Ectodermal cell (in vitro differentiated cells): ENCODE data around the gene MB21D2.

ENCODE experiments used
- H3K27ac ChIP-seq: 2 replicates; pipeline ENCODE4 v1.7.0; 2013; ENCODE audit warnings: mild to moderate bottlenecking, low read depth, low read length; ENCODE audit not compliant: insufficient read depth, poor library complexity, severe bottlenecking
- H3K27me3 ChIP-seq: 2 replicates; pipeline ENCODE4 v1.7.0; 2013; ENCODE audit warnings: mild to moderate bottlenecking, low read length; ENCODE audit not compliant: insufficient read depth, control insufficient read depth, poor library complexity, severe bottlenecking
- H3K36me3 ChIP-seq: one replicate; pipeline ENCODE4 v1.7.0; 2013; ENCODE audit warnings: low read length; ENCODE audit not compliant: control insufficient read depth, insufficient read depth
- H3K4me1 ChIP-seq: one replicate; pipeline ENCODE4 v1.7.0; 2013; ENCODE audit warnings: low read length; ENCODE audit not compliant: control insufficient read depth, insufficient read depth
- H3K4me3 ChIP-seq: 2 replicates; pipeline ENCODE4 v1.7.0; 2013; ENCODE audit warnings: low read depth, low read length, control low read depth; ENCODE audit not compliant: insufficient read depth
- H3K9me3 ChIP-seq: 2 replicates; pipeline ENCODE4 v1.7.0; 2013; ENCODE audit warnings: mild to moderate bottlenecking, low read length, moderate library complexity; ENCODE audit not compliant: control insufficient read depth
- WGBS, 2 experiments: methylation state at CpG; one replicate each; pipeline ENCODE4 v1.1.7; 2013; ENCODE audit warnings: missing lambda C conversion rate in 2 of 2; 5-methylcytosine and 5-hydroxymethylcytosine counted together

Gene MB21D2

DNA sequence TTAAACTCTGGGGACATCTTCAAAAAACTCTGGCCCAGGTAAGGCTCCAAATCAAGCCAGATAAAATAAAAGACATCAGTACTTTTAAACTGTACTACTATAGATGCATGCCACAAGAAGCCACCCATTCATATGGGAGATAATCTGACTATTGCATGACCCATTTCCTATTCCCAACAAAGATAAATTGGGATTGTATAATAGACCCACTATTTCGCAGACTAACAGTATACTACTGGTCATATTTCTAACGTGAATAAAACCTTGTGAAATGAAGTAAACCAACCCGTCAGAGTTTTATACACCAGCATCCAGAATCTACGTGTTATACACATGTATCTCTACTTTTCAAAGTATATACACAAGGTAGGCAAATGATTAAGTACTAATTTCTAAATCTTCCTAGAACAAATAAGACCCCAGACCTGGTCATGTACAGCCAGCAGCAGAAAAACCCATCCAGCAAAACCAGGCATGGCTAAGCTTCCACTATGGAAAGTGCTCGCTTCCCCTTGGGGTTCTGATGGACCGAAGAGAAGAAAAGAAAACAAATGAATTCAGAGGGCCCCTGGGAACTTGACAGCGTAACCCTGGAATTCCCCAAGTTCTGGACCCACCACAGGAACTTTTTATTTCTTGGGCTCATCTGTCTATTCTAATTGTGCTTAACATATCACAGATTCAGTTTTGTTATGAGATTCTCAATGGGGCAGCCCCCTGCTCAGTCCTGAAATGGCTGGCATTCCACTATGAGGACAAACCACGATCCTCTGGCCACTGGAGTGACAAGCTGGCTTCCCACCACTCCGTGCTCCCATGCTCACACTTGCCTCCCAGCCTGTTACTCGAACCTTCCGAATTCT is 69.1 kb downstream of the MB21D2 start:
- WGBS, 2 experiments = 92% methylated on average over 10 to 11 of the region's 11 CpGs
- Histone ChIP-seq H3K4me1 (peaks cover 7% of the 10 kb centered on the region), H3K27ac (no peak overlapping the region), H3K27me3 (no peaks in the 10 kb centered on the region), H3K9me3 (no peaks in the 10 kb centered on the region), H3K4me3 (no peak overlapping the region), H3K36me3 (no peaks in the 10 kb centered on the region)

DNA sequence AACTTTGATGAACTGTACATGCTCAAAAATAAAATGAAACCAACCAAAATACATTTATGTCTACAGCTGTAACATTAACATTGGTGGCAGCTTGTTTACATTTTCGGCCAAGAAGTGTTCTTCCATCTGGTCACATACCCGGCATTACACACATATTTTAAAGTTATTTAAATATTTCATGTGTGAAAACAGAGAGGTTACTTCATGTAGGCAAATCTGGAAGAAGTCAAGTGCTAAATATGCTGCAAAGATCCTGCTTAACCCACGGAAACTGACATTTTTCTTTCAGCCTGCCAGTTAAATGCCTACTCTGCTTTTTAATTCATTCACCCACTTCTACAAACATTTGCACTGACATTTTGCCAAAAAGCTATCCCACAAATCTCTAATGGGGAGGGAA is 69.7 kb downstream of the MB21D2 start:
- H3K27me3 ChIP-seq = no peaks in the 10 kb centered on the region
- no peaks in the 10 kb centered on the region for H3K36me3 ChIP-seq
- no peak overlapping the region for H3K27ac ChIP-seq
- peaks cover 13% of the 10 kb centered on the region for H3K4me1 ChIP-seq
- WGBS, 2 experiments = 78 to 97% methylated on average over 2 of the region's 3 CpGs
- H3K4me3 ChIP-seq = no peak overlapping the region
- H3K9me3 ChIP-seq = no peaks in the 10 kb centered on the region

DNA sequence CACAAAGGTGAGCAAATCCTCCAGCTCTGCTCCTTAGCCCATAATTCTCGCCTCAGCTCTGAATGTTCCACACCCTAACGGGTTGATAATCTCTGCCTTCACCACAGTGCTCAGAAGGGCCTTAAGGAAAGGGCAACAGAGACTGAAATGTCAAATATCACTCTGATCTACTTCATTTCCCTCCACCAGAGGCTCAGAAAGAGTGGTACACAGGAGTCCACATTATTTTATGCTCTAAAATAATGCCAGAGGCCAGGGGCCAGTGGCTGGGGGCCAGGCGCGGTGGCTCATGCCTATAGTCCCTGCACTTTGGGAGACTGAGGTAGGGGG is 72.2 kb downstream of the MB21D2 start:
- WGBS, 2 experiments = 89 to 95% methylated on average over 4 of the region's 4 CpGs
- H3K36me3 ChIP-seq = no peaks in the 10 kb centered on the region
- no peaks in the 10 kb centered on the region for H3K9me3 ChIP-seq
- no peaks in the 10 kb centered on the region for H3K27me3 ChIP-seq
- no peak overlapping the region for H3K4me3 ChIP-seq
- no peak overlapping the region for H3K27ac ChIP-seq
- peaks cover 23% of the 10 kb centered on the region for H3K4me1 ChIP-seq

DNA sequence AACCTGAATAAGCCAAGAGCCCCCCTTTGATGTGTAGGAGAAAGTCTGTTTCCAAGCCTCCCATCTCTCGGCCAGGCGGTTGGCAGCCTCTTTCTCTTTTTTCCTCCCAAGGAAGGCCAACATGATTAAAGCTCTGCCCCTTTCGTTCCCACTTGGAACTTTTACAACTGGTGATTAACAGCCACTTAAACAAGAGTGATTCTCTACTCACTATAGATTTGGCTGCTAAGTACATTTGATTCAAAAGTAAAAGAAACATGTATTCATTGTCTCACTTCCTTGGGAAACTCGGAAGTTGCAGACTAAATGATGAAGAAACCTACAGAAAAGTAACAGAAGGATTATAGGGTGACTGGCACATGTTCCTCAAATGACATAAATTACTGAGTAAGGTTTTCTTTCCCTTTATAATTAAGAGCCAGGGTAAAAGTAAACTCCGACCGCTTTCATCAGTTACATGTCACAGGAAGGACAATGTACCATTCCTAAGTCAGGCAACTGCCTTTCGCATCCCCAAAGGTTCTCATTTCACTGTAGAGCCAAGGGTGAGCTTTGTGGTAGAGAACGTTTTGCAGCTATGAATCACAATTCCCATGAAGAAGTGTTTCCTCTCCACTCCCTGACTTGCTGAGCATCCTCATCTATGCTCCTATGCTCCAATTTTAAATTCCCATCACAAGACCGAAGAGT is 72.7 kb downstream of the MB21D2 start:
- no peaks in the 10 kb centered on the region for H3K27me3 ChIP-seq
- H3K36me3 ChIP-seq = no peaks in the 10 kb centered on the region
- H3K4me1 ChIP-seq = peaks cover 23% of the 10 kb centered on the region
- 85 to 90% methylated on average over 9 of the region's 9 CpGs for WGBS, 2 experiments
- H3K9me3 ChIP-seq = no peaks in the 10 kb centered on the region
- no peak overlapping the region for H3K27ac ChIP-seq
- H3K4me3 ChIP-seq = no peak overlapping the region

DNA sequence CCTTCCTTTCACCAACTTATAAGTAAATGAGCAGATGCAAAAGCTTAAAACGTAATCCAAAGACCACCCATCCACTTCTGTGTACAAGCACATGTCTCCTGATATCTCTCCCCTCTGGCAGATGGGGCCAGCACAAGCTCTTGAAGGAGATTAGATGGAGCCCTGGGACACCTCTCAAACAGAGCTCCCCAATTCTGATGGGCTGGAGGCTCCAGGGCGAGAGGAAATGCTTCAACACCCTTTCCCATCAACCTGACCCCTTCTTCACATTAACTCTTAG is 73.2 kb downstream of the MB21D2 start:
- WGBS, 2 experiments = 84 to 93% methylated on average over 2 of the region's 2 CpGs
- H3K4me1 ChIP-seq = peaks cover 23% of the 10 kb centered on the region
- no peaks in the 10 kb centered on the region for H3K36me3 ChIP-seq
- H3K4me3 ChIP-seq = no peak overlapping the region
- no peaks in the 10 kb centered on the region for H3K9me3 ChIP-seq
- H3K27ac ChIP-seq = no peak overlapping the region
- no peaks in the 10 kb centered on the region for H3K27me3 ChIP-seq

DNA sequence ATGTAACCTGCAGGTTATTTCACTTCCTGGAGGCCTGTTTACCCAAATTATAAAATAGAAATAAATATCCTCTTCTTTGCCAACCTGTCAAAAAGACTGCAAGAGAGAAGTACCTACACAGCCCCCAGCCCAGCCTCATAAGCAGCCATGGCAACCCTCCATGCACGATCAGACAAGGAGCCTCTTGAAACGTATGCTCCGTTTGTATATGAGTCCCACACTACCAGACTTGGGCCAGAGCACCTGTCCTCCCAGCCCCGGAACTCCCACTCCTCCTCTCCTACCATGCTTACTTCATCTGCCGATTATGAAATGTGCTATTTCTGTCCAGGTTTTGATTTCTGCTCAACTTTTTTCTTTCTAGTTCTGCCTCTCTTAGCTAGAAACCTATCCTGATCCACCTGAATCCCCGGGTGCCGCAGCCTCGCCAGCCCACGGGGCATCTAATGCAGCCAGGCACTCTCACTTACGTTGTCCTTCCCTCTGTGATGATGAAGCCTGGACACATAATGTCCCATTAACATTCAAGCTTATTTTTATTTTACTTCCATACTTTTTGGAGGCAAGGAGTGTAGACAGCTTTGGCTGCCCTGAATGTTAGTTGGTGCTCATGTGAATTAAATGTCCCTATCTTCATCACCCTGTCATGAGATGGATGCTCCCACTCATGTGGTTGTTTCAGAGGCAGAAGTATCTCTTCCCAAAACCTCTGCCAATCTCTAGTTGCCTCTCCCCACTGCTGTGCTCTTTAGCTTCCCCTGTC is 73.8 kb downstream of the MB21D2 start:
- Histone ChIP-seq H3K27me3 (no peaks in the 10 kb centered on the region), H3K4me1 (peaks cover 23% of the 10 kb centered on the region), H3K9me3 (no peaks in the 10 kb centered on the region), H3K27ac (no peak overlapping the region), H3K4me3 (no peak overlapping the region), H3K36me3 (no peaks in the 10 kb centered on the region)
- WGBS, 2 experiments = 94 to 95% methylated on average over 10 of the region's 10 CpGs

DNA sequence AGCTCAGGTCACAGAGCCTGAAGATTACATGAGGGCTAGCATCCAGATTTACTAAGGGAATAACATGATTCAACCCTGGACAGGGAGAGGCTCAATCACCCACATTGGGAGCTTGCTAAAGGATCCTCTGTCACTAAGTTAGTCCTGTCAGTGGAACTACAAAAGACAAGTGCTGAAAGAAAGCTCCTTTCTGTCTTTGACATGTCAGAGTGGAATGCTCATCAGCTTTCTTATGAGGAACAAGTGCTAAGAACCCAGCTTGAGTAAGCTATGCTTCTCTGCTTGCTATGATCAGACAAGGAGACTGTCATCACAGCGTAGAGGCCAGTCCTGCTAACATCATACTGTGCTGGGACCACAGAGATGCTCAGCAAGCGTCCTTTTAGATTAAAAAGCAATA is 74.5 kb downstream of the MB21D2 start:
- Histone ChIP-seq H3K27ac (no peak overlapping the region), H3K4me3 (no peak overlapping the region), H3K27me3 (no peaks in the 10 kb centered on the region), H3K9me3 (no peaks in the 10 kb centered on the region), H3K4me1 (peaks cover 23% of the 10 kb centered on the region), H3K36me3 (no peaks in the 10 kb centered on the region)
- WGBS, 2 experiments = 76 to 79% methylated on average over 1 to 2 of the region's 2 CpGs

DNA sequence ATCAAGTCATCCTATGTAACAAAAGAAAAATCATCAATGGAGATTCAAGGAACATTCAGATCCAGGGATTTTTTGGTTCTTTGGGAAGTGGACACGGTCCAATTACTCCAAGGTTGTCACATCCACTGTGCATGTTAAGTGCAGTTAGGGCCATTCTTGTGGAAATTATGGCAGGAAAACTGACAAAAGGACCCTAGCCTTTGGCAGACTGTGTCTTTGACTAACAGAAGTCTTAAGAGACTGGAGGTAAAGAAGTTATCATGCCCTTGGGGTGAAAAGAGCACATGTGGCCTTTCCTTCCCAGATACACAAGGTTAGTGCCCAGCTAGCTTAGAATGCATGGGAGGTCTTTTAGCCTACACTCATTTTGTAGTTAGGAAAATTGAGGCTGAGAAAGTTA is 74.9 kb downstream of the MB21D2 start:
- peaks cover 23% of the 10 kb centered on the region for H3K4me1 ChIP-seq
- no peak overlapping the region for H3K4me3 ChIP-seq
- H3K9me3 ChIP-seq = no peaks in the 10 kb centered on the region
- H3K27ac ChIP-seq = no peak overlapping the region
- WGBS, 2 experiments = 96 to 100% methylated on average over 1 of the region's 1 CpG
- H3K36me3 ChIP-seq = no peaks in the 10 kb centered on the region
- no peaks in the 10 kb centered on the region for H3K27me3 ChIP-seq

DNA sequence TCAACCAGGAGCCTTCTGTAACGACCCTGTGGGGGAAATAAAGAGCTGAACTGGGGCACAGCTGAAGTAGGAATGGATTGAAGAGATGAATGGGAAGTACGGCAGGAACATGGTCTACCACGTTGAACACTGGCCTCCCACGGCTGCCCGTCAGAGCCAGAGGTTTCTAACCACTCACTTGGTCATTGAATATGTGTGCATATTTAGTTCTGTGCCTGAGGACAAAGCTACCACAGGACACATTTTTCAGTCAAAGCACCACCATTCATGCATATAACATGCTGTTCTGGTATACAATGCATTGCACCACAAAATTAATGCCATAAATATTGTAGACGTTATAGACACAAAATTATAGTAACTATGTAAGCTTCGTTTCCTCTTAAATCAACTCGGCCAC is 75.5 kb downstream of the MB21D2 start:
- no peaks in the 10 kb centered on the region for H3K9me3 ChIP-seq
- 94% methylated on average over 5 to 7 of the region's 8 CpGs for WGBS, 2 experiments

DNA sequence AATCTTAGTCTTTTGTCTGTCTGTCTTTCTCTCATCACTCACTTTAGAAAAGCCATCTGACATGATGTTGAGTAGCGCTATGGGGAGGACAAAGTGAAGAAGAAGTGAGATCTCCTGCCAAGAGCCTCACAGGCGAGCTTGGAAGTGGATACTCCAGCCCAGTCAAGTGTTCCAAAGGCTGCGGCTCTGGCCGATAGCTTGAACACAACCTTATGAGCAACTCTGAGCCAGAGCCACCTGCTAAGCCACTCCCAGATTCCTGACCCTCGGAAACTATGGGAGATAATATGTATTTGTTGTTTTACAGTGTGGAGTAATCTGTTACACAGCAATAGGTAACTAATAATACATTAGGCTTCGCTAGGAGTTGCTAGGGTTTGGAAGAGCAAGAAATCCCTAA is 76.2 kb downstream of the MB21D2 start:
- 95 to 96% methylated on average over 6 of the region's 6 CpGs for WGBS, 2 experiments
- Histone ChIP-seq H3K4me3 (no peak overlapping the region), H3K27ac (no peak overlapping the region), H3K36me3 (no peaks in the 10 kb centered on the region), H3K27me3 (no peaks in the 10 kb centered on the region), H3K9me3 (no peaks in the 10 kb centered on the region), H3K4me1 (peaks cover 23% of the 10 kb centered on the region)

More for the DNA sequence above, 75.5 kb downstream of the MB21D2 start:
- peaks cover 23% of the 10 kb centered on the region for H3K4me1 ChIP-seq
- H3K4me3 ChIP-seq = no peak overlapping the region
- H3K27me3 ChIP-seq = no peaks in the 10 kb centered on the region
- no peaks in the 10 kb centered on the region for H3K36me3 ChIP-seq
- H3K27ac ChIP-seq = no peak overlapping the region
